GM19397 (cell line): ENCODE results near the gene MYL10.
"Not testable (repeated sequence)": the region's sequence is repeated elsewhere in the genome, so short reads cannot be mapped to it uniquely, and the experiment has no call there.

ENCODE experiments used
- ATAC-seq: cut with Tn5 transposase; IDR thresholded peaks from one replicate; pipeline ENCODE4 v1.9.1; 2021; ENCODE audit warnings: mild to moderate bottlenecking, moderate library complexity; ENCODE audit not compliant: unreplicated experiment

MYL10 gene

GRCh38 chr7:101620991-101621390 is 8.1 kb downstream of the MYL10 start:
- no peak for ATAC-seq

GRCh38 chr7:101620395-101620794 is 8.7 kb downstream of the MYL10 start:
- no peak for ATAC-seq

- no peak for ATAC-seq
These were observed 10.2 kb downstream of the MYL10 start for GRCh38 chr7:101618916-101619315.

- no peak for ATAC-seq
These were observed 10.8 kb downstream of the MYL10 start for GRCh38 chr7:101618207-101618839.

- no peak for ATAC-seq
These were observed 11.5 kb downstream of the MYL10 start for GRCh38 chr7:101617451-101618206.

- ATAC-seq = no peak
These were observed 13.7 kb downstream of the MYL10 start for GRCh38 chr7:101615446-101615845.

GRCh38 chr7:101614939-101615302 is 14.2 kb downstream of the MYL10 start:
- no peak for ATAC-seq

- ATAC-seq = no peak
These were observed 14.8 kb downstream of the MYL10 start for GRCh38 chr7:101614098-101614938.

GRCh38 chr7:101612885-101613515 is 16.1 kb downstream of the MYL10 start:
- no peak for ATAC-seq

GRCh38 chr7:101608772-101609713 is 20.1 kb downstream of the MYL10 start:
- ATAC-seq = no peak

- ATAC-seq = no peak
These were observed 22.6 kb downstream of the MYL10 start for GRCh38 chr7:101606498-101606923.

GRCh38 chr7:101605611-101606497 is 23.2 kb downstream of the MYL10 start:
- no peak for ATAC-seq

GRCh38 chr7:101604934-101605332 is 24.2 kb downstream of the MYL10 start:
- not testable (repeated sequence) for ATAC-seq

GRCh38 chr7:101604331-101604933 is 24.7 kb downstream of the MYL10 start:
- ATAC-seq = no peak

- no peak for ATAC-seq
These were observed 26.4 kb downstream of the MYL10 start for GRCh38 chr7:101602484-101603241.

- ATAC-seq = no peak
These were observed 27.0 kb downstream of the MYL10 start for GRCh38 chr7:101602082-101602481.

- ATAC-seq = no peak
These were observed 29.3 kb downstream of the MYL10 start for GRCh38 chr7:101599787-101600186.
